ENCODE results near the gene RASAL2. TPM values are rescaled to one million over a fixed set of nuclear protein-coding genes. Genes with fewer than 3 reads are reported as not detected.

The RASAL2 gene
- total and polyA plus RNA-seq, 2 donors (not counting 1 experiment from before 2014, with no cell fraction given): 11.9 to 21.8 TPM

GRCh38 chr1:178055779-178056471 lies 38.0 kb upstream of the RASAL2 start:
- DNase-seq (ENCODE audit: low read depth in 2 of 2): peak; percentile 23 to 25
- no peaks in the 10 kb centered on the region for H4K20me1 ChIP-seq (ENCODE audit: control insufficient read depth, extremely low read depth, insufficient read depth, low read length)
- no peak overlapping the region for H3K9ac ChIP-seq (ENCODE audit: insufficient read depth, low read length)
- peak overlapping the region; percentile 9 for H3K27ac ChIP-seq (ENCODE audit: insufficient read depth, low read length)
- H3K4me2 ChIP-seq (ENCODE audit: extremely low read depth, insufficient read depth, low read length): no peak overlapping the region
- no peaks in the 10 kb centered on the region for H3K79me2 ChIP-seq (ENCODE audit: control insufficient read depth, insufficient read depth, low read length)
- H3K36me3 ChIP-seq (ENCODE audit: control insufficient read depth, insufficient read depth, low read length): no peaks in the 10 kb centered on the region
- H3K27me3 ChIP-seq (ENCODE audit: control insufficient read depth, insufficient read depth, low read length): no peaks in the 10 kb centered on the region
- H3K4me1 ChIP-seq (ENCODE audit: control insufficient read depth, extremely low read depth, insufficient read depth, low read length): peaks cover 20% of the 10 kb centered on the region
- H3K4me3 ChIP-seq (replicated peaks in 1 of 4; ENCODE audit: control extremely low read depth in 1 of 4, insufficient read depth in 1 of 4, low read depth in 3 of 4, low read length in 4 of 4): no peak overlapping the region
- TF ChIP-seq CTCF (conservative IDR thresholded peaks at IDR 0.05 in 1 of 2, IDR thresholded peaks at IDR 0.05 in 1 of 2; ENCODE audit: low read depth in 1 of 2, low read length in 2 of 2) (peak in 1 of 2 donors; percentile 18), EZH2 (IDR thresholded peaks at IDR 0.05; ENCODE audit: low read length, missing control alignments) (no peak)
- no peaks in the 10 kb centered on the region for H3K9me3 ChIP-seq (ENCODE audit: control insufficient read depth, insufficient read depth, low read depth, low read length)
- peak overlapping the region; percentile 55 for H2AFZ ChIP-seq (ENCODE audit: low read length)

GRCh38 chr1:178057141-178057765 lies 36.7 kb upstream of the RASAL2 start:
- no peak for DNase-seq (ENCODE audit: low read depth in 2 of 2)
- Histone ChIP-seq H3K9ac (ENCODE audit: insufficient read depth, low read length) (no peak overlapping the region), H3K4me2 (ENCODE audit: extremely low read depth, insufficient read depth, low read length) (no peak overlapping the region), H4K20me1 (ENCODE audit: control insufficient read depth, extremely low read depth, insufficient read depth, low read length) (no peaks in the 10 kb centered on the region), H3K36me3 (ENCODE audit: control insufficient read depth, insufficient read depth, low read length) (no peaks in the 10 kb centered on the region), H3K27me3 (ENCODE audit: control insufficient read depth, insufficient read depth, low read length) (no peaks in the 10 kb centered on the region), H3K4me3 (replicated peaks in 1 of 4; ENCODE audit: control extremely low read depth in 1 of 4, insufficient read depth in 1 of 4, low read depth in 3 of 4, low read length in 4 of 4) (no peak overlapping the region), H3K79me2 (ENCODE audit: control insufficient read depth, insufficient read depth, low read length) (no peaks in the 10 kb centered on the region), H2AFZ (ENCODE audit: low read length) (no peak overlapping the region), H3K4me1 (ENCODE audit: control insufficient read depth, extremely low read depth, insufficient read depth, low read length) (peaks cover 24% of the 10 kb centered on the region), H3K27ac (ENCODE audit: insufficient read depth, low read length) (peak overlapping the region; percentile 55), H3K9me3 (ENCODE audit: control insufficient read depth, insufficient read depth, low read depth, low read length) (no peaks in the 10 kb centered on the region)
- TF ChIP-seq CTCF (conservative IDR thresholded peaks at IDR 0.05 in 1 of 2, IDR thresholded peaks at IDR 0.05 in 1 of 2; ENCODE audit: low read depth in 1 of 2, low read length in 2 of 2) (no peak), EZH2 (IDR thresholded peaks at IDR 0.05; ENCODE audit: low read length, missing control alignments) (no peak)

- no peak overlapping the region for H3K4me3 ChIP-seq (replicated peaks in 1 of 4; ENCODE audit: control extremely low read depth in 1 of 4, insufficient read depth in 1 of 4, low read depth in 3 of 4, low read length in 4 of 4)
- H3K27me3 ChIP-seq (ENCODE audit: control insufficient read depth, insufficient read depth, low read length): no peaks in the 10 kb centered on the region
- peak overlapping the region; percentile 55 for H3K27ac ChIP-seq (ENCODE audit: insufficient read depth, low read length)
- peak; percentile 9 to 76 for DNase-seq (ENCODE audit: low read depth in 2 of 2)
- no peak overlapping the region for H3K9ac ChIP-seq (ENCODE audit: insufficient read depth, low read length)
- peaks cover 24% of the 10 kb centered on the region for H3K4me1 ChIP-seq (ENCODE audit: control insufficient read depth, extremely low read depth, insufficient read depth, low read length)
- H3K79me2 ChIP-seq (ENCODE audit: control insufficient read depth, insufficient read depth, low read length): no peaks in the 10 kb centered on the region
- no peaks in the 10 kb centered on the region for H3K9me3 ChIP-seq (ENCODE audit: control insufficient read depth, insufficient read depth, low read depth, low read length)
- peak overlapping the region; percentile 12 for H2AFZ ChIP-seq (ENCODE audit: low read length)
- H3K36me3 ChIP-seq (ENCODE audit: control insufficient read depth, insufficient read depth, low read length): no peaks in the 10 kb centered on the region
- H3K4me2 ChIP-seq (ENCODE audit: extremely low read depth, insufficient read depth, low read length): no peak overlapping the region
- no peaks in the 10 kb centered on the region for H4K20me1 ChIP-seq (ENCODE audit: control insufficient read depth, extremely low read depth, insufficient read depth, low read length)
- TF ChIP-seq EZH2 (IDR thresholded peaks at IDR 0.05; ENCODE audit: low read length, missing control alignments) (no peak), CTCF (conservative IDR thresholded peaks at IDR 0.05 in 1 of 2, IDR thresholded peaks at IDR 0.05 in 1 of 2; ENCODE audit: low read depth in 1 of 2, low read length in 2 of 2) (no peak)
These were observed 35.9 kb upstream of the RASAL2 start for GRCh38 chr1:178057912-178058534.
